Measurements from ENCODE around the gene ACYP2. TPM values are rescaled to one million over a fixed set of nuclear protein-coding genes. Genes with fewer than 3 reads are reported as not detected.
"Not testable (repeated sequence)": the region's sequence is repeated elsewhere in the genome, so short reads cannot be mapped to it uniquely, and the experiment has no call there.

ACYP2 gene
- total and polyA plus RNA-seq, 2 donors (not counting 1 experiment from before 2014, with no cell fraction given), result 14.0 to 17.2 TPM

- H3K4me1 Mint-ChIP-seq, result no peaks in the 10 kb centered on the region
- Histone ChIP-seq H4K20me1 (ENCODE audit: control insufficient read depth, insufficient read depth, low read length, poor library complexity, severe bottlenecking) (no peaks in the 10 kb centered on the region), H3K4me3 (ENCODE audit: control extremely low read depth in 1 of 5, extremely low read depth in 1 of 5, insufficient read depth in 1 of 5, low read depth in 2 of 5, low read length in 4 of 5) (no peak overlapping the region), H3K36me3 (replicated peaks in 1 of 2; ENCODE audit: control extremely low read depth in 1 of 2, control insufficient read depth in 1 of 2, extremely low read depth in 1 of 2, insufficient read depth in 2 of 2, low read length in 1 of 2) (no peaks in the 10 kb centered on the region), H3K9ac (ENCODE audit: low read length) (no peak overlapping the region), H3K27ac (ENCODE audit: low read length in 2 of 2) (no peak overlapping the region), H3K4me2 (replicated peaks; ENCODE audit: low read depth, low read length, poor library complexity, severe bottlenecking) (no peak overlapping the region), H3K9me3 (ENCODE audit: control extremely low read depth in 1 of 3, control insufficient read depth in 2 of 3, insufficient read depth in 1 of 3, low read length in 2 of 3) (peaks cover 0 to 8% (median 0%) of the 10 kb centered on the region in 3 donors), H3K27me3 (replicated peaks in 1 of 4; ENCODE audit: control extremely low read depth in 1 of 4, control insufficient read depth in 3 of 4, insufficient read depth in 4 of 4, low read length in 3 of 4) (no peaks in the 10 kb centered on the region), H3K4me1 (ENCODE audit: control insufficient read depth in 2 of 2, insufficient read depth in 2 of 2, low read length in 2 of 2) (no peaks in the 10 kb centered on the region), H2AFZ (ENCODE audit: insufficient read depth, low read depth, low read length, poor library complexity, severe bottlenecking) (no peak overlapping the region), H3K79me2 (ENCODE audit: control insufficient read depth, insufficient read depth, low read length) (no peaks in the 10 kb centered on the region)
- no peak overlapping the region for H3K4me3 Mint-ChIP-seq
- ATAC-seq (ENCODE audit: low read depth) (no peak), DNase-seq (no peak)
- no peak overlapping the region for H3K27ac Mint-ChIP-seq
- H3K27me3 Mint-ChIP-seq, result no peaks in the 10 kb centered on the region
- CTCF ChIA-PET, result no interaction called here
- intact Hi-C loops (cut with micrococcal nuclease), result no loop called here
- WGBS (ENCODE audit: insufficient coverage), result no CpG with 5 or more reads among the region's 2 CpGs
- no peak for TF ChIP-seq EZH2 (IDR thresholded peaks at IDR 0.05; ENCODE audit: borderline replicate concordance, insufficient read depth, low read depth, low read length, poor library complexity, severe bottlenecking)
- H3K9me3 Mint-ChIP-seq (ENCODE audit: insufficient read depth), result no peaks in the 10 kb centered on the region
- POLR2A ChIA-PET, result no interaction called here
Measured at GRCh38 chr2:54262015-54262765, 146.8 kb downstream of the ACYP2 start.

GRCh38 chr2:54265081-54265480 is 149.7 kb downstream of the ACYP2 start:
- ATAC-seq (ENCODE audit: low read depth); H3K27me3 Mint-ChIP-seq; H3K4me2 ChIP-seq (replicated peaks; ENCODE audit: low read depth, low read length, poor library complexity, severe bottlenecking); H3K4me3 Mint-ChIP-seq; H3K9ac ChIP-seq (ENCODE audit: low read length); H3K27ac Mint-ChIP-seq; H3K36me3 ChIP-seq (replicated peaks in 1 of 2; ENCODE audit: control extremely low read depth in 1 of 2, control insufficient read depth in 1 of 2, extremely low read depth in 1 of 2, insufficient read depth in 2 of 2, low read length in 1 of 2); H2AFZ ChIP-seq (ENCODE audit: insufficient read depth, low read depth, low read length, poor library complexity, severe bottlenecking); POLR2A ChIA-PET; DNase-seq; H4K20me1 ChIP-seq (ENCODE audit: control insufficient read depth, insufficient read depth, low read length, poor library complexity, severe bottlenecking); H3K9me3 ChIP-seq (ENCODE audit: control extremely low read depth in 1 of 3, control insufficient read depth in 2 of 3, insufficient read depth in 1 of 3, low read length in 2 of 3); H3K4me1 Mint-ChIP-seq; intact Hi-C loops (cut with micrococcal nuclease); H3K9me3 Mint-ChIP-seq (ENCODE audit: insufficient read depth); CTCF ChIA-PET; H3K27me3 ChIP-seq (replicated peaks in 1 of 4; ENCODE audit: control extremely low read depth in 1 of 4, control insufficient read depth in 3 of 4, insufficient read depth in 4 of 4, low read length in 3 of 4); H3K4me3 ChIP-seq (ENCODE audit: control extremely low read depth in 1 of 5, extremely low read depth in 1 of 5, insufficient read depth in 1 of 5, low read depth in 2 of 5, low read length in 4 of 5); H3K79me2 ChIP-seq (ENCODE audit: control insufficient read depth, insufficient read depth, low read length); H3K4me1 ChIP-seq (ENCODE audit: control insufficient read depth in 2 of 2, insufficient read depth in 2 of 2, low read length in 2 of 2); H3K27ac ChIP-seq (ENCODE audit: low read length in 2 of 2): not testable (repeated sequence)
- WGBS (ENCODE audit: insufficient coverage), result 78% methylated on average over 1 of the region's 1 CpG
